IMR-90 (cell line): Measurements from ENCODE around the gene GPC6. TPM values are rescaled to one million over a fixed set of nuclear protein-coding genes. Genes with fewer than 3 reads are reported as not detected.

Source experiments
- ATAC-seq: fragments of 200-7000 bp; cut with Tn5 transposase; 2 replicates; pipeline ENCODE4 v1.9.1; 2020; ENCODE audit warnings: low read depth, mild to moderate bottlenecking, moderate library complexity
- BruUV-seq: library from RNA; stranded (reverse); fragments of 400-500 nt; replicated peaks from 2 replicates; lab custom pipeline; 2021; lab: Mats Ljungman, UMichigan
- CTCF ChIA-PET: fragments of 300-600 bp; formaldehyde crosslinking; extraction: SDS; loops from one replicate; lab custom pipeline; 2021; ENCODE audit warnings: antibody characterized with exemption; lab: Yijun Ruan, JAX
- POLR2A ChIA-PET: fragments of 300-600 bp; sonication (Branson Sonifier 250); formaldehyde crosslinking; loops from one replicate; lab custom pipeline; 2022; ENCODE audit warnings: antibody characterized with exemption; ENCODE audit not compliant: unreplicated experiment; lab: Charles Lee
- DNase-seq: peaks from one replicate; pipeline ENCODE4 v3.0.0; 2013
- H2AFZ ChIP-seq: replicated peaks from 2 replicates; pipeline ENCODE3; 2013; ENCODE audit warnings: low read length, mild to moderate bottlenecking; ENCODE audit not compliant: poor library complexity
- H2AK5ac ChIP-seq: 2 replicates; pipeline ENCODE4 v1.6.1; 2013; ENCODE audit warnings: low read depth, low read length, inconsistent platforms
- H2AK9ac ChIP-seq: replicated peaks from 2 replicates; pipeline ENCODE3; 2013; ENCODE audit warnings: mild to moderate bottlenecking, low read depth, low read length, moderate library complexity; ENCODE audit not compliant: poor library complexity
- H2BK120ac ChIP-seq: 2 replicates; pipeline ENCODE4 v1.6.1; 2013; ENCODE audit warnings: low read depth, low read length, inconsistent platforms
- H2BK15ac ChIP-seq: 3 replicates; pipeline ENCODE4 v1.6.1; 2013; ENCODE audit warnings: low read depth, low read length, inconsistent platforms
- H2BK20ac ChIP-seq: 2 replicates; pipeline ENCODE4 v1.6.1; 2013; ENCODE audit warnings: low read depth, mild to moderate bottlenecking, inconsistent platforms, low read length, moderate library complexity
- H2BK5ac ChIP-seq: 2 replicates; pipeline ENCODE4 v1.6.1; 2013; ENCODE audit warnings: mild to moderate bottlenecking, low read depth, low read length, inconsistent platforms; ENCODE audit not compliant: poor library complexity, severe bottlenecking
- H3K14ac ChIP-seq: replicated peaks from 2 replicates; pipeline ENCODE4 v1.6.1; 2013; ENCODE audit warnings: low read depth, low read length, inconsistent platforms
- H3K18ac ChIP-seq: 2 replicates; pipeline ENCODE4 v1.6.1; 2013; ENCODE audit warnings: low read depth, low read length, control low read depth
- H3K23ac ChIP-seq: 2 replicates; pipeline ENCODE4 v1.6.1; 2013; ENCODE audit warnings: low read depth, low read length, inconsistent platforms
- H3K27ac ChIP-seq: 2 replicates; pipeline ENCODE4 v1.5.1; 2013; ENCODE audit warnings: mild to moderate bottlenecking, control low read depth, low read length; ENCODE audit not compliant: insufficient read depth
- H3K27me3 ChIP-seq: 2 replicates; pipeline ENCODE4 v1.6.1; 2013; ENCODE audit warnings: low read length; ENCODE audit not compliant: control insufficient read depth, insufficient read depth
- H3K36me3 ChIP-seq: 2 replicates; pipeline ENCODE4 v1.6.1; 2013; ENCODE audit warnings: low read length, mixed read lengths; ENCODE audit not compliant: control insufficient read depth, insufficient read depth
- H3K4ac ChIP-seq: 2 replicates; pipeline ENCODE4 v1.6.1; 2013; ENCODE audit warnings: low read depth, low read length, inconsistent platforms
- H3K4me1 ChIP-seq: 2 replicates; pipeline ENCODE4 v1.6.1; 2013; ENCODE audit warnings: low read length, mixed read lengths; ENCODE audit not compliant: control insufficient read depth, insufficient read depth
- H3K4me2 ChIP-seq: 2 replicates; pipeline ENCODE4 v1.6.1; 2013; ENCODE audit warnings: low read depth, mild to moderate bottlenecking, control low read depth, low read length, moderate library complexity
- H3K4me3 ChIP-seq: 2 replicates; pipeline ENCODE4 v1.5.1; 2013; ENCODE audit warnings: low read depth, mild to moderate bottlenecking, control low read depth, low read length, moderate library complexity; ENCODE audit not compliant: insufficient read depth
- H3K56ac ChIP-seq: 2 replicates; pipeline ENCODE4 v1.6.1; 2013; ENCODE audit warnings: low read length, inconsistent platforms; ENCODE audit not compliant: insufficient read depth; ENCODE audit errors: extremely low read depth
- H3K79me1 ChIP-seq, 2 experiments: 2 replicates each; pipeline ENCODE4 v1.6.1; 2013; ENCODE audit warnings: low read length in 2 of 2, inconsistent platforms in 1 of 2, low read depth in 1 of 2
- H3K9ac ChIP-seq: 2 replicates; pipeline ENCODE4 v1.6.1; 2013; ENCODE audit warnings: low read depth, low read length, control low read depth
- H3K9me1 ChIP-seq: 2 replicates; pipeline ENCODE4 v1.6.1; 2013; ENCODE audit warnings: low read length, inconsistent platforms; ENCODE audit not compliant: insufficient read depth
- H3K9me3 ChIP-seq: 2 replicates; pipeline ENCODE4 v1.6.1; 2013; ENCODE audit warnings: low read length; ENCODE audit not compliant: control insufficient read depth, insufficient read depth
- H4K20me1 ChIP-seq: 2 replicates; pipeline ENCODE4 v1.6.1; 2013; ENCODE audit warnings: low read length, inconsistent platforms; ENCODE audit not compliant: insufficient read depth
- H4K5ac ChIP-seq: 2 replicates; pipeline ENCODE4 v1.6.1; 2013; ENCODE audit warnings: mild to moderate bottlenecking, low read depth, low read length, control low read depth
- H4K8ac ChIP-seq, 2 experiments: 2 replicates each; pipeline ENCODE4 v1.6.1; 2013; ENCODE audit warnings: low read depth in 2 of 2, low read length in 2 of 2, control low read depth in 1 of 2, inconsistent platforms in 1 of 2
- H4K91ac ChIP-seq: 2 replicates; pipeline ENCODE4 v1.6.1; 2013; ENCODE audit warnings: low read depth, low read length, inconsistent platforms; ENCODE audit not compliant: insufficient read depth
- BHLHE40 ChIP-seq: fragments of 150-350 bp; IDR thresholded peaks from 2 replicates; pipeline ENCODE4 v1.6.1; 2016; ENCODE audit warnings: mild to moderate bottlenecking, low read depth, low read length
- CEBPB ChIP-seq: IDR thresholded peaks from 2 replicates; pipeline ENCODE4 v1.6.1; 2012; ENCODE audit warnings: low read depth, low read length, improper control_type of control experiment
- CHD1 ChIP-seq: IDR thresholded peaks from 2 replicates; pipeline ENCODE4 v1.6.1; 2012; ENCODE audit warnings: low read depth, low read length, improper control_type of control experiment
- CTCF ChIP-seq: conservative IDR thresholded peaks from 2 replicates; pipeline ENCODE4 v1.5.1; 2012; ENCODE audit warnings: mild to moderate bottlenecking, low read depth, low read length, improper control_type of control experiment
- ELK1 ChIP-seq: fragments of 150-350 bp; IDR thresholded peaks from 2 replicates; pipeline ENCODE4 v1.6.1; 2016; ENCODE audit warnings: low read depth, mild to moderate bottlenecking, low read length, moderate library complexity, borderline replicate concordance
- FOS ChIP-seq: fragments of 150-350 bp; IDR thresholded peaks from 2 replicates; pipeline ENCODE4 v1.6.1; 2016; ENCODE audit warnings: low read depth, low read length
- MAFK ChIP-seq: IDR thresholded peaks from 2 replicates; pipeline ENCODE4 v1.6.1; 2012; ENCODE audit warnings: low read depth, low read length, improper control_type of control experiment
- MAZ ChIP-seq: IDR thresholded peaks from 2 replicates; pipeline ENCODE4 v1.6.1; 2012; ENCODE audit warnings: low read depth, mild to moderate bottlenecking, low read length, improper control_type of control experiment, moderate library complexity, borderline replicate concordance
- MXI1 ChIP-seq: IDR thresholded peaks from 2 replicates; pipeline ENCODE4 v1.6.1; 2012; ENCODE audit warnings: low read depth, mild to moderate bottlenecking, low read length, moderate library complexity, borderline replicate concordance
- NFE2L2 ChIP-seq: fragments of 150-350 bp; IDR thresholded peaks from 2 replicates; pipeline ENCODE4 v1.6.1; 2016; ENCODE audit warnings: low read depth, mild to moderate bottlenecking, low read length
- POLR2A ChIP-seq: IDR thresholded peaks from 2 replicates; pipeline ENCODE4 v1.6.1; 2012; ENCODE audit warnings: mild to moderate bottlenecking, low read depth, low read length
- RAD21 ChIP-seq: IDR thresholded peaks from 2 replicates; pipeline ENCODE4 v1.6.1; 2012; ENCODE audit warnings: low read length, improper control_type of control experiment
- RCOR1 ChIP-seq: IDR thresholded peaks from 2 replicates; pipeline ENCODE4 v1.6.1; 2012; ENCODE audit warnings: mild to moderate bottlenecking, low read length, improper control_type of control experiment; ENCODE audit not compliant: insufficient replicate concordance
- RFX5 ChIP-seq: IDR thresholded peaks from 2 replicates; pipeline ENCODE4 v1.8.0; 2012; ENCODE audit warnings: low read depth, mild to moderate bottlenecking, low read length, moderate library complexity
- SMC3 ChIP-seq: fragments of 150-350 bp; IDR thresholded peaks from 2 replicates; pipeline ENCODE4 v1.6.1; 2016; ENCODE audit warnings: low read depth, mild to moderate bottlenecking, antibody characterized with exemption, low read length, moderate library complexity
- USF2 ChIP-seq: fragments of 150-350 bp; IDR thresholded peaks from 2 replicates; pipeline ENCODE4 v1.6.1; 2017; ENCODE audit warnings: mild to moderate bottlenecking, antibody characterized with exemption, low read length, low read depth
- dilution Hi-C: fragments of 300-500 bp; cut with HindIII; formaldehyde crosslinking; loops from one replicate; pipeline ENCODE4 v1.14.3; 2018; ENCODE audit warnings: low sequenced_read_pairs; ENCODE audit not compliant: unreplicated experiment
- in situ Hi-C: fragments of 300-500 bp; cut with MboI; formaldehyde crosslinking; loops from 3 replicates; pipeline ENCODE4 v1.14.3; 2019; ENCODE audit warnings: low sequenced_read_pairs, inconsistent platforms, mixed read lengths
- intact Hi-C: fragments of 100-400 bp; cut with micrococcal nuclease; formaldehyde crosslinking; loops from 2 replicates; pipeline ENCODE4 v1.10.0; 2022
- polyA plus RNA-seq, 3 experiments: library from polyadenylated mRNA; depleted of rRNA; stranded (reverse); fragments of >200 nt; gene quantifications; 2 replicates each; pipeline ENCODE4 v1.2.3, GENCODE V29; 2012; ENCODE audit warnings: low replicate concordance in 1 of 3
- total RNA-seq: library from RNA; depleted of rRNA; stranded (reverse); fragments of >200 nt; gene quantifications from 2 replicates; pipeline ENCODE4 v1.2.3, GENCODE V29; 2012

The GPC6 gene
- total and polyA plus RNA-seq, 2 of the 4 experiments (the other 2 are of a cell fraction): 14.9 to 39.4 TPM

DNA sequence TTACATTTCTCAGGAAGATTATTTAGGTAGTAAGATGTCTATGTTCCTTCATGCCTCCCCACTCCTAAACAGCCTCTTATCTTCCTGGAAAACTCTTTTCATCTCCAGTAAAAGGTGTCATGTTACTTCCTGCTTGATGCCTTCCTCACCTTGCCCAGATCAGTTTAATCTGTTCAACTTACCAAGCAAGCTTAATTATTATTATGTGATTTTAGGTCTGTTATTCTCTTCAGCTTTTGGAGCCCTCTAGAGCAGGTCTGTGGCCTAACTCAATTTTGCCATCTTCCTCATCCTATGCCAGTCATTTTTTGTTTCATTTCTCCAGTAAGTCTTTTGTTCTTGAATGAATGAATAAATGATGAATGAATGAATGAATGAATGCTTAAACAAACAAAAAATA is 724.5 kb downstream of the GPC6 start:
- DNase-seq (peak; percentile 26), ATAC-seq (peak; percentile 61)
- dilution Hi-C loops (no loop called here), intact Hi-C loops (no loop called here), in situ Hi-C loops (no loop called here)
- H3K4me3 ChIP-seq: no peak overlapping the region
- no TSS peak for BruUV-seq
- no peak overlapping the region for H4K8ac ChIP-seq
- no peaks in the 10 kb centered on the region for H3K36me3 ChIP-seq
- peaks cover 3% of the 10 kb centered on the region; the same call in 1 of the 2 replicates for H3K4me1 ChIP-seq
- H2BK5ac ChIP-seq: no peak overlapping the region
- no peak overlapping the region for H2BK20ac ChIP-seq
- no peak overlapping the region for H3K23ac ChIP-seq
- no peaks in the 10 kb centered on the region for H3K9me3 ChIP-seq
- H4K91ac ChIP-seq: no peak overlapping the region
- no peaks in the 10 kb centered on the region for H4K20me1 ChIP-seq
- no peak overlapping the region for H3K9ac ChIP-seq
- no peak overlapping the region for H2AK9ac ChIP-seq
- no peak overlapping the region for H2AFZ ChIP-seq
- no peak overlapping the region for H3K4me2 ChIP-seq
- no peak overlapping the region for H3K18ac ChIP-seq
- H3K56ac ChIP-seq: no peak overlapping the region
- TF ChIP-seq MAFK (no peak), RCOR1 (no peak), FOS (no peak), ELK1 (no peak), SMC3 (peak; percentile 30; the same call in 1 of the 2 replicates), CHD1 (no peak), BHLHE40 (no peak), CEBPB (no peak), CTCF (peak; percentile 47), RAD21 (peak; percentile 48), MXI1 (no peak), NFE2L2 (no peak), POLR2A (no peak), MAZ (no peak), RFX5 (no peak), USF2 (no peak)
- no peak overlapping the region for H3K4ac ChIP-seq
- POLR2A ChIA-PET: no interaction called here
- no peaks in the 10 kb centered on the region for H3K27me3 ChIP-seq
- H2BK120ac ChIP-seq: no peak overlapping the region; the same call in 1 of the 2 replicates
- no peaks in the 10 kb centered on the region for H3K9me1 ChIP-seq
- no peak overlapping the region for H3K27ac ChIP-seq
- CTCF ChIA-PET: interaction anchor here (0.6 kb wide), 1 partner anchor 351 kb away, joined by 3 read pairs; no protein-coding TSS in a partner anchor
- no peak overlapping the region; the same call in 1 of the 2 replicates for H4K5ac ChIP-seq
- no peak overlapping the region for H3K14ac ChIP-seq
- H2AK5ac ChIP-seq: peak overlapping the region; percentile 53; the same call in 1 of the 2 replicates
- no peaks in the 10 kb centered on the region for H3K79me1 ChIP-seq
- H2BK15ac ChIP-seq: no peak overlapping the region
